WTC11 (cell line): Measurements from ENCODE around the gene KRTAP10-7.

ENCODE experiments used
- ARID4B ChIP-seq: sonication (generic); formaldehyde crosslinking; IDR thresholded peaks from 2 replicates; pipeline ENCODE4 v1.8.0; 2023; ENCODE audit warnings: missing genetic modification reagents, mild to moderate bottlenecking, borderline replicate concordance
- ATF6 ChIP-seq: sonication (generic); formaldehyde crosslinking; IDR thresholded peaks from 2 replicates; pipeline ENCODE4 v1.8.1; 2023; ENCODE audit warnings: mild to moderate bottlenecking, missing genetic modification reagents
- CTCF ChIP-seq: fragments of 200-600 bp; IDR thresholded peaks from 2 replicates; pipeline ENCODE4 v1.8.0; 2022; ENCODE audit warnings: antibody characterized with exemption
- ETV6 ChIP-seq: sonication (generic); formaldehyde crosslinking; IDR thresholded peaks from 2 replicates; pipeline ENCODE4 v1.8.1; 2022; ENCODE audit warnings: mild to moderate bottlenecking, missing genetic modification reagents
- FOXK1 ChIP-seq: sonication (generic); formaldehyde crosslinking; IDR thresholded peaks from 2 replicates; pipeline ENCODE4 v1.8.0; 2022; ENCODE audit warnings: mild to moderate bottlenecking, moderate library complexity, missing genetic modification reagents
- JUN ChIP-seq: sonication (generic); formaldehyde crosslinking; IDR thresholded peaks from 2 replicates; pipeline ENCODE4 v1.8.0; 2023; ENCODE audit warnings: mild to moderate bottlenecking, missing genetic modification reagents
- NR2C2 ChIP-seq: sonication (generic); formaldehyde crosslinking; IDR thresholded peaks from 2 replicates; pipeline ENCODE4 v1.8.0; 2022; ENCODE audit warnings: mild to moderate bottlenecking, missing genetic modification reagents
- SMAD3 ChIP-seq: sonication (generic); formaldehyde crosslinking; IDR thresholded peaks from 2 replicates; pipeline ENCODE4 v1.8.0; 2022; ENCODE audit warnings: missing genetic modification reagents, mild to moderate bottlenecking, borderline replicate concordance
- TP53 ChIP-seq: sonication (generic); formaldehyde crosslinking; IDR thresholded peaks from 2 replicates; pipeline ENCODE4 v1.8.1; 2023; ENCODE audit warnings: mild to moderate bottlenecking, missing genetic modification reagents
- ZNF138 ChIP-seq: sonication (generic); formaldehyde crosslinking; conservative IDR thresholded peaks from 2 replicates; pipeline ENCODE4 v1.8.1; 2022; ENCODE audit warnings: mild to moderate bottlenecking, moderate library complexity, missing genetic modification reagents
- ZNF232 ChIP-seq: sonication (generic); formaldehyde crosslinking; IDR thresholded peaks from 2 replicates; pipeline ENCODE4 v1.8.0; 2022; ENCODE audit warnings: mild to moderate bottlenecking, missing genetic modification reagents
- TF ChIP-seq, protein P1 (sequence below): fragments of 250-450 bp; sonication (Bioruptor Pico); IDR thresholded peaks from 2 replicates; pipeline ENCODE4 v1.9.0; 2021; ENCODE audit warnings: mild to moderate bottlenecking
- TF ChIP-seq, protein P2 (sequence below): sonication (generic); formaldehyde crosslinking; IDR thresholded peaks from 2 replicates; pipeline ENCODE4 v1.8.1; 2022; ENCODE audit warnings: low read depth, missing genetic modification reagents, borderline replicate concordance

GRCh38 chr21:44636209-44637017 lies 36.0 kb downstream of the KRTAP10-7 start:
- TF ChIP-seq CTCF (no peak), ZNF232 (no peak), SMAD3 (CRISPR knock-in tag) (no peak), NR2C2 (CRISPR knock-in tag) (no peak), ZNF138 (CRISPR knock-in tag) (no peak), ETV6 (no peak), JUN (CRISPR knock-in tag) (no peak), TP53 (no peak), ATF6 (CRISPR knock-in tag) (no peak), FOXK1 (CRISPR knock-in tag) (no peak), ARID4B (no peak)
- TF ChIP-seq, protein P1, sequence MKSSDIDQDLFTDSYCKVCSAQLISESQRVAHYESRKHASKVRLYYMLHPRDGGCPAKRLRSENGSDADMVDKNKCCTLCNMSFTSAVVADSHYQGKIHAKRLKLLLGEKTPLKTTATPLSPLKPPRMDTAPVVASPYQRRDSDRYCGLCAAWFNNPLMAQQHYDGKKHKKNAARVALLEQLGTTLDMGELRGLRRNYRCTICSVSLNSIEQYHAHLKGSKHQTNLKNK (CRISPR knock-in tag): no peak
- TF ChIP-seq, protein P2, sequence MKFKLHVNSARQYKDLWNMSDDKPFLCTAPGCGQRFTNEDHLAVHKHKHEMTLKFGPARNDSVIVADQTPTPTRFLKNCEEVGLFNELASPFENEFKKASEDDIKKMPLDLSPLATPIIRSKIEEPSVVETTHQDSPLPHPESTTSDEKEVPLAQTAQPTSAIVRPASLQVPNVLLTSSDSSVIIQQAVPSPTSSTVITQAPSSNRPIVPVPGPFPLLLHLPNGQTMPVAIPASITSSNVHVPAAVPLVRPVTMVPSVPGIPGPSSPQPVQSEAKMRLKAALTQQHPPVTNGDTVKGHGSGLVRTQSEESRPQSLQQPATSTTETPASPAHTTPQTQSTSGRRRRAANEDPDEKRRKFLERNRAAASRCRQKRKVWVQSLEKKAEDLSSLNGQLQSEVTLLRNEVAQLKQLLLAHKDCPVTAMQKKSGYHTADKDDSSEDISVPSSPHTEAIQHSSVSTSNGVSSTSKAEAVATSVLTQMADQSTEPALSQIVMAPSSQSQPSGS (CRISPR knock-in tag): no peak
